Caki2 (cell line): ENCODE measurements around the gene HPCA. TPM values are rescaled to one million over a fixed set of nuclear protein-coding genes. Genes with fewer than 3 reads are reported as not detected.

ENCODE experiments used
- DNase-seq: peaks from one replicate; pipeline ENCODE4 v3.0.0-alpha.2; 2015; ENCODE audit warnings: low read depth
- in situ Hi-C: cut with HindIII; loops from 2 replicates; pipeline ENCODE4 v1.10.0; 2016; ENCODE audit warnings: low sequenced_read_pairs, low pct_unique_long_range_greater_than_20kb, mixed read lengths
- total RNA-seq: library from RNA; depleted of rRNA; stranded (reverse); fragments of >200 nt; shearing (Covaris generic); gene quantifications from 2 replicates; pipeline ENCODE4 v1.2.3, GENCODE V29; 2014; ENCODE audit warnings: low replicate concordance

Gene HPCA
- total RNA-seq, 1 experiment from 2014 or later, result not detected

- DNase-seq, result no peak
- in situ Hi-C loops, result no loop called here
Observed at GRCh38 chr1:32869923-32870614, 16.2 kb upstream of the HPCA start.

DNA sequence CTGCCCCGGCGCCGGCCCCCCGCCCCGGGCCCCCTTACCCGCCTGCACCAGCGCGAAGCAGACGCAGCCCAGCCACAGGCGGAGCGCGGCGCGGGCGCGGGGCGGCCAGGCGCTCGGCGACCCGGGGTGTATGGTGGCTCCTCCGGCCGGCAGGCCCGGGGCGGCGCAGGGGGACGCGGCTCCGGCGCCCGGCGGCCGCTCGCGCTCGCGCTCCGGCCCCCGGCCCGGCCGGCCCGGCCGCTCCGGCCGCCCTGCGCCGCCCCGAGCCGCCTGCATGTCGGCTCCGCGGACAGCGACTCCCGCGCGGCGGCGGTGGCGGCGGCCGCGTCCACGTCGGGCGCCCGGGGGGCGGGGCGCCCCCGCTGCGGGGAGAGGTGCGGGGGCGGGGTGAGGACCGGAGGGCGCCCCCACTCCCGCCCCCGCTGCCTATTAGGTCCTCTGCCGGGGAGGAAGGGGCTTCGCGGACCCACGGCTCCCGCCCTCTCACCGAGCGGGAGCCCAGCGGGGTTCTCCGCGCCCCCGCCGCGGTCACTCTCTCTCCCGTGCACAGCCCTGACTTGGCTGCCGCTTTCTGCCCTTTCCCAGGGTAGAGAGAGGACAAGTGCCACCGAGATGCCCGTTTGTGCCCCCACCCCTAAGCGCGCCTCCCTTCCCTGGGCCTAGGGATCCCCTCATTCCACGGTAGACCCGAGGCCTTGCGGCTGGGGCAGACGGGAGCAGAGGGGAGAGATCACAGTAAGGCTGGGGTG, 15.5 kb upstream of the HPCA start, which contains the start of gene FNDC5:
Gene FNDC5 (minus strand): TSS at position 298 of the 749 bp plus-strand sequence.
- in situ Hi-C loops, result no loop called here
- no peak for DNase-seq

- DNase-seq, result no peak
- in situ Hi-C loops, result no loop called here
Observed at GRCh38 chr1:32871364-32872191, 14.7 kb upstream of the HPCA start.

DNA sequence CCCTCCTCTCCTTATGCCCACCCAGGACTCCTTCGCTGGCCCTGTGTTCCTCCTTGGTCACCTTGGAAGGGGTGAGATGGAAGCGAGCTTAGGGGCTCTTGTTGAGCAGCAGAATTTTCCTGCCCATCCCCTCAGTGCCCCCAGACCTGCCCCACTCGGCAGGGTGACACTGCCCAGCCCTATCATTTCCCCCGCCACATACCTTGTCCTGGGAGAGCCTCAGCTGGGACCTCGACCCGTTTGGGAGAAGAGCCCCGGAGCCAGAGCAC, 14.2 kb upstream of the HPCA start:
- DNase-seq, result no peak
- in situ Hi-C loops, result no loop called here

- in situ Hi-C loops, result no loop called here
- DNase-seq, result no peak
Observed at GRCh38 chr1:32873484-32873883, 12.8 kb upstream of the HPCA start.

DNA sequence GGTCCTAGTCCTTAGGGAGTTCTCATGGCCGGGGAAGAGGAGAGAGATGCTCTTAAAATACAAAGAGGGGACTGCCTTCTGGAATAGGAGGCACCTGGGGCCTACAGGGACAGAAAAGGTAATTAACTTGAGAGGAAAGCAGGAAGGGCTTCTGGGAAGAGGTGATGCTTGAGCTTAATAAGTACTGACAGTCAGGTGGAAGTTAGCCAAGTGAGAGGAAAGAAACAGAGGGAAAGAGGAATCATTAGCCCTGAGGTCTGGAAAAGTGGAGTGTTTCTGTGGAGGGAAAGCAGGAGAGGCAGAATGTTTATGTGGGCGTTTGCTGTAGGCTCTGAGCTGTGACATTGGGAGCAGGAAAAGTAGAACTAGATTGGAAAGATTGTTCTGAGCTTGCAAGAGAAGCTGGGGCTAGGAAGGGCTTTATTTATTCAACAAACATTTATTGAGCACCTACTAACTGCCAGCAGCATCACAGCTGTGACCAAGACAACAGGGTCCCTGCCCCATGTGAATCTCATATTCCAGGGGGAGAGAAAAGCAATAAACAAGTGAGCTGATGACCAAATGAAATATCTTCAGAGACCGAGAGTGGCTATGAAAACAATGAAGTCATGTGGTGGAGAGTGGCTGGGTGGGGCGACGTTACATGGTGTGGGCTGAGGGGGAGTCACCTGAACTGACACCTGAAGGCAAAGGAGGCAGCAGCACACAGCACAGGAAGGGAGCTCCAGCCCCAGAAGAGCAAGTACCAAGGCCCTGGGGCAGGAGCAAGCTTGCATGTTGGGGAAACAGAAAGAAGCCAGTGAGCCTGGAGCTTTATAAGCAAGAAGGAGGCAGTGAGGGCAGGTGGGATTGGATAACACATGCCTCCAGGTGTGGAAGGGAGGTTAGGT, 11.2 kb upstream of the HPCA start:
- no peak for DNase-seq
- in situ Hi-C loops, result no loop called here

DNA sequence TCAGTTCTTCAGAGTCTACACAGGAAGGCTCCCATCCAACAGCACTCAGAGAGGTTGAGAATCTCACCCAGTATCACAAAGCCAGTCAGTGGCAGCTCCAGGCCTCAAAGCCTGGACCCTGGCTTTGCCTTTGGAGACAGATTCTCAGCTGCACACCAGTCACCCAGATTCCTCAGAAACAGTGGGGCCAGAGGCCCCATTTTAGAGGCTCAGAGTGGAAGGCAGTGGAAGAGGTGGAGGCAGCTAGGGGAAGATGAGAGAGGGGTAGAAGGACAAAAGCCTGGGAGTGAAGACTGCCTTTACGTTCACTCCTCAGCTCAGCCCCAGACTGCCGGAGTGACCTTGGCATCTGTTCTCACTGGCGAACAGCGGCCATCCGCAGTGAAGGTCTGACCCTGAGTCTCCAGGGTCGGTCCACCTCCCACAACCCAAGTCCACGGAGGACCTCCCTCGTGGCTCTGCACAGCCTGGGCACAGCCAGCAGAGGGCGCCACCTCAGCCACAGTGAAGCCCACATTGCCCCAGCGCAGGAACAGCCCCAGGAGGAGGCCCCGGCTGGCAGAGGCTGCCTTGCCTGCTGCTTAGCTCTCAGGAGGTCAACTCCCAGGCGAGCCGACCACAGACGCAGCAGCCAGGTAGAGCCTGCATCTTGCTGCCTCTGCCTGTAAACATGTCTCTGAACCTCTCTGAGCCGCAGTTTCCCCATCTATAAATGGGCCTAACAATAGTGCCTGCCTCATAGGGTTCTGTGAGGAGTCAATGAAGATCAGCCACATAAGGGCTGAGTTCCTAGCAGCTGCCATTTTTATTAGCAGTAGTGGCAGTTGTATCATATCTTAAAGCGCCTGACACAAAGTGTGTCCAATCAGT, 9.7 kb upstream of the HPCA start:
- no peak for DNase-seq
- in situ Hi-C loops, result no loop called here

- in situ Hi-C loops, result no loop called here
- no peak for DNase-seq
Observed at GRCh38 chr1:32877211-32878110, 8.8 kb upstream of the HPCA start.

DNA sequence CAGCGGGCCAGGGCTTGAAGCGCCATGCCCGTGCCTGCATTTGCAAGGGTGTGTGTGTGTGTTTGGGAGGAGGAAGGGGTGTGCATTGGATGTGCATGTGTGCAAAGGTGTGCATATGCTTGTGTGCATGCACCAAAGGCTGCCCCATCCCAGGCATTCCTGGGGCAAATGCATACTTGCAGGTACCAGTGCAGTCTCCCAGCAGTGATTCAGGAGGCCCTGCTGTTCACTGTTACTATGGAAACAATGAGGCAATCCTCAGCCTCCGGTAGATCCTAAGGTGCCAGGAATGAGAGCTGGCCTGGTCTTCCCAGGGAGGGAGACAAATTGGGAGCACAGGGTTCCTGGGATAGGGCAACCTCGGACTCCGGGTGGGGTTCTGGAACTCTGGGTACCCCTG, 8.1 kb upstream of the HPCA start:
- DNase-seq, result no peak

GRCh38 chr1:32878637-32879041, 7.7 kb upstream of the HPCA start:
- in situ Hi-C loops, result no loop called here
- DNase-seq, result no peak

More for the DNA sequence above, 8.1 kb upstream of the HPCA start:
- in situ Hi-C loops, result no loop called here

DNA sequence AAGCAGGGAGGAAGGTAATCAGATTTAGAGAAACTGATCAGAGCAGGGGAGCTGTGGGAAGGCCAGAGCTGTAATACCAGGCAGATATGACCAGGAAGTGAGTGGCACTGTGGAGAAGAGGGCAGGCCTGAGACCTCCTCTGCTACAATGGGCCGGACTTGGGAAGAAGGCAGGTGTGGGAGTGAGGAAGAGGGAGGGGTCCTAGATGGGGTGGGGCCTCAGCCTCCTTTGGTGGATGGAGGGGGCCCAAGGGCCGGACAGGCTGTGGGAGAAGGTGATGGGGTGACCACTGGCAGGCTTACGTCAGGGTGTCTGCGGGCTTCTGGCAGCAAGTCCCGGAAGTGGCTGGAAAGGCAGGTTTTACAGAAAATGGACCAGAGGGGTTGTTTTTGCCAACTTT, 5.0 kb upstream of the HPCA start:
- DNase-seq, result no peak
- in situ Hi-C loops, result no loop called here

GRCh38 chr1:32881871-32882850, 4.1 kb upstream of the HPCA start:
- in situ Hi-C loops, result no loop called here
- DNase-seq, result no peak

DNA sequence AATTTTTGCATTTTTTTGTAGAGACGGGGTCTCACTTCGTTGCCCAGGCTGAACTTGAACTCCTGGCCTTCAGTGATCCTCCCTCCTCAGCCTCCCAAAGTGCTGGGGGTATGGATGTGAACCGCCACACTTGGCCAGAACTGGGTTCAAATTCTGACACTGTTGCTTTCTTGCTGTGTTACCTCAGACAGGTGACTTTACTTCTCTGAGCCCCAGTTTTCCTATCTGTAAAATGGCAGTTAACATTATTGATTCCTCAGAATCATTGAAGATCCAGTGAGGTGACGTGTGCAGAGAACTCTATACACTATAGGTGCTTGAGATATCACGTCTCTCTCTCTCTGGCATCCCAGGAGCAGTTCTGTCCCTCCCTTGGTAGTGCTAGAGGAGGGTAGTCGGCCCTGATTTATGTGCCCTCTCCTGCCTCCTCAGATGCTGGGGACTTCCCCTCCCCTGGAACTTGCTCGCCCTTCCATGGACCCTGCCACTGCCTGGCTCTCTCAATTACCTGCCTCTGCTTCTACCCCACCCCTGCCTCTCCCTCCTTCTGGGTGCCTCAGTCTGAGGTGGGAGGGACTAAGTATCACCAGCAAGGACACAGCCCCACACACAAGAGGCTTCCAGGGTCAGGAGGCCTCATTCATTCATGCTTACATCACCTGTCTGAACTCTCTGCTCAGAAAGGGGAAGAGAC, 2.8 kb upstream of the HPCA start:
- DNase-seq, result no peak

GRCh38 chr1:32884032-32884372, 2.3 kb upstream of the HPCA start:
- in situ Hi-C loops, result no loop called here

More for the DNA sequence above, 2.8 kb upstream of the HPCA start:
- in situ Hi-C loops, result no loop called here

GRCh38 chr1:32884726-32885125, 1.6 kb upstream of the HPCA start:
- in situ Hi-C loops, result no loop called here
- no peak for DNase-seq

More at GRCh38 chr1:32884032-32884372, 2.3 kb upstream of the HPCA start:
- no peak for DNase-seq
